HEK293 (cell line): ENCODE measurements around the gene ASPRV1.

Experiments used
- CTCF ChIA-PET: fragments of 350-600 bp; formaldehyde crosslinking; extraction: SDS; loops from one replicate; lab custom pipeline; 2021; ENCODE audit warnings: antibody characterized with exemption; lab: Yijun Ruan, JAX
- POLR2A ChIA-PET: fragments of 300-600 bp; formaldehyde crosslinking; extraction: SDS; loops from one replicate; lab custom pipeline; 2020; ENCODE audit warnings: antibody characterized with exemption, inconsistent platforms; lab: Yijun Ruan, JAX
- H3K27ac ChIP-seq: fragments of 200-500 bp; sonication (Bioruptor generic); 2 replicates; pipeline ENCODE4 v1.5.1; 2014; ENCODE audit warnings: low read depth, low read length, control low read depth, inconsistent platforms; ENCODE audit errors: extremely low read depth
- H3K36me3 ChIP-seq, 2 experiments: fragments of 200-500 bp in 1 of 2; sonication (Bioruptor generic) in 1 of 2; 1 replicate in 1 of 2; 2 replicates in 1 of 2; pipeline ENCODE4 v1.5.1; 2014 to 2017; ENCODE audit warnings: inconsistent platforms in 2 of 2, low read length in 2 of 2; ENCODE audit not compliant: control insufficient read depth in 2 of 2, insufficient read depth in 1 of 2
- H3K4me1 ChIP-seq: fragments of 200-500 bp; sonication (Bioruptor generic); 2 replicates; pipeline ENCODE4 v1.5.1; 2014; ENCODE audit warnings: mild to moderate bottlenecking, low read length, inconsistent platforms; ENCODE audit not compliant: control insufficient read depth, insufficient read depth
- H3K4me3 ChIP-seq: 2 replicates; pipeline ENCODE4 v1.5.1; 2011; ENCODE audit warnings: low read depth, mild to moderate bottlenecking, control low read depth, low read length, moderate library complexity
- H3K9me3 ChIP-seq: fragments of 200-500 bp; sonication (Bioruptor generic); 2 replicates; pipeline ENCODE4 v1.5.1; 2014; ENCODE audit warnings: low read depth, low read length, inconsistent platforms; ENCODE audit not compliant: control insufficient read depth, insufficient read depth
- BCL11A ChIP-seq: fragments of 450-650 bp; formaldehyde crosslinking; IDR thresholded peaks from 2 replicates; pipeline ENCODE4 v1.5.1; 2016; ENCODE audit warnings: low read depth, missing biosample characterization, missing genetic modification characterization
- BCL6B ChIP-seq: fragments of 450-650 bp; formaldehyde crosslinking; IDR thresholded peaks from 2 replicates; pipeline ENCODE4 v1.5.1; 2017; ENCODE audit warnings: missing biosample characterization, missing genetic modification characterization
- EGR2 ChIP-seq: fragments of 450-650 bp; formaldehyde crosslinking; IDR thresholded peaks from 2 replicates; pipeline ENCODE4 v1.5.1; 2016; ENCODE audit warnings: low read depth, missing biosample characterization, missing genetic modification characterization
- FEZF1 ChIP-seq: fragments of 450-650 bp; formaldehyde crosslinking; IDR thresholded peaks from 2 replicates; pipeline ENCODE4 v1.5.1; 2016; ENCODE audit warnings: missing biosample characterization, missing genetic modification characterization
- GLIS2 ChIP-seq: fragments of 450-650 bp; formaldehyde crosslinking; IDR thresholded peaks from 2 replicates; pipeline ENCODE4 v1.5.1; 2016; ENCODE audit warnings: missing biosample characterization, missing genetic modification characterization
- KLF1 ChIP-seq: fragments of 450-650 bp; formaldehyde crosslinking; IDR thresholded peaks from 2 replicates; pipeline ENCODE4 v1.5.1; 2016; ENCODE audit warnings: missing biosample characterization, missing genetic modification characterization
- MZF1 ChIP-seq: fragments of 450-650 bp; formaldehyde crosslinking; IDR thresholded peaks from 2 replicates; pipeline ENCODE4 v1.5.1; 2017; ENCODE audit warnings: missing biosample characterization, missing genetic modification characterization, borderline replicate concordance
- PRDM4 ChIP-seq: fragments of 450-650 bp; formaldehyde crosslinking; IDR thresholded peaks from 2 replicates; pipeline ENCODE4 v1.5.1; 2017; ENCODE audit warnings: missing biosample characterization, missing genetic modification characterization
- ZFP69B ChIP-seq: fragments of 450-650 bp; formaldehyde crosslinking; IDR thresholded peaks from 2 replicates; pipeline ENCODE4 v1.5.1; 2016; ENCODE audit warnings: missing biosample characterization, missing genetic modification characterization
- ZNF133 ChIP-seq: fragments of 450-650 bp; formaldehyde crosslinking; IDR thresholded peaks from 2 replicates; pipeline ENCODE4 v1.5.1; 2016; ENCODE audit warnings: missing biosample characterization, missing genetic modification characterization
- ZNF146 ChIP-seq: fragments of 450-650 bp; formaldehyde crosslinking; IDR thresholded peaks from 2 replicates; pipeline ENCODE4 v1.5.1; 2016; ENCODE audit warnings: missing biosample characterization, missing genetic modification characterization
- ZNF148 ChIP-seq: fragments of 450-650 bp; formaldehyde crosslinking; IDR thresholded peaks from 2 replicates; pipeline ENCODE4 v1.5.0; 2017; ENCODE audit warnings: missing biosample characterization, missing genetic modification characterization, borderline replicate concordance
- ZNF398 ChIP-seq: fragments of 450-650 bp; formaldehyde crosslinking; IDR thresholded peaks from 2 replicates; pipeline ENCODE4 v1.5.1; 2017; ENCODE audit warnings: missing biosample characterization, missing genetic modification characterization
- ZNF488 ChIP-seq: fragments of 450-650 bp; formaldehyde crosslinking; IDR thresholded peaks from 2 replicates; pipeline ENCODE4 v1.5.1; 2016; ENCODE audit warnings: missing biosample characterization, missing genetic modification characterization
- ZNF548 ChIP-seq: fragments of 450-650 bp; formaldehyde crosslinking; IDR thresholded peaks from 2 replicates; pipeline ENCODE4 v1.5.1; 2016; ENCODE audit warnings: missing biosample characterization, missing genetic modification characterization
- ZNF626 ChIP-seq: fragments of 450-650 bp; sonication (Bioruptor Pico); formaldehyde crosslinking; IDR thresholded peaks from 2 replicates; pipeline ENCODE4 v1.5.1; 2018; ENCODE audit warnings: missing biosample characterization, missing genetic modification characterization, inconsistent platforms
- ZNF670 ChIP-seq: fragments of 450-650 bp; formaldehyde crosslinking; IDR thresholded peaks from 2 replicates; pipeline ENCODE4 v1.5.1; 2016; ENCODE audit warnings: missing biosample characterization, missing genetic modification characterization, low read depth
- ZNF776 ChIP-seq: fragments of 450-650 bp; formaldehyde crosslinking; IDR thresholded peaks from 2 replicates; pipeline ENCODE4 v1.5.0; 2017; ENCODE audit warnings: missing biosample characterization, missing genetic modification characterization, borderline replicate concordance

ASPRV1 gene

GRCh38 chr2:69989441-69990105, 28.1 kb upstream of the ASPRV1 start:
- H3K36me3 ChIP-seq: peaks cover 0 to 5% of the 10 kb centered on the region in 2 experiments; a peak in 1 of 3 replicates
- TF ChIP-seq KLF1 (tag by site-specific recombination) (peak; percentile 97), ZNF776 (tag by site-specific recombination) (no peak)
- H3K9me3 ChIP-seq: no peaks in the 10 kb centered on the region
- CTCF ChIA-PET: no interaction called here
- H3K27ac ChIP-seq: no peak overlapping the region
- H3K4me1 ChIP-seq: no peaks in the 10 kb centered on the region
- POLR2A ChIA-PET: no interaction called here
- H3K4me3 ChIP-seq: no peak overlapping the region

- ChIA-PET POLR2A (no interaction called here), CTCF (no interaction called here)
- H3K4me3 ChIP-seq: no peak overlapping the region
- H3K36me3 ChIP-seq: peaks cover 0 to 2% of the 10 kb centered on the region in 2 experiments; a peak in 1 of 3 replicates
- no peak overlapping the region for H3K27ac ChIP-seq
- no peaks in the 10 kb centered on the region for H3K4me1 ChIP-seq
- H3K9me3 ChIP-seq: no peaks in the 10 kb centered on the region
- TF ChIP-seq MZF1 (tag by site-specific recombination): no peak
- TF ChIP-seq BCL11A: no peak
- no peak for TF ChIP-seq ZNF548 (tag by site-specific recombination)
- no peak for TF ChIP-seq FEZF1
- no peak for TF ChIP-seq ZNF670 (tag by site-specific recombination)
- TF ChIP-seq BCL6B: no peak
Measured at GRCh38 chr2:69989009-69989408, 27.6 kb upstream of the ASPRV1 start.

GRCh38 chr2:69988086-69988635, 26.7 kb upstream of the ASPRV1 start:
- Histone ChIP-seq H3K27ac (no peak overlapping the region), H3K4me3 (no peak overlapping the region), H3K9me3 (no peaks in the 10 kb centered on the region), H3K4me1 (no peaks in the 10 kb centered on the region), H3K36me3 (no peaks in the 10 kb centered on the region)
- ChIA-PET POLR2A (no interaction called here), CTCF (no interaction called here)
- TF ChIP-seq ZNF626 (tag by site-specific recombination): no peak
- TF ChIP-seq ZNF146 (tag by site-specific recombination): peak; percentile 47
- 0 out of 2 replicates have a peak, but pooled peaks have one; percentile 12 for TF ChIP-seq EGR2 (tag by site-specific recombination)

GRCh38 chr2:69986691-69987090, 25.3 kb upstream of the ASPRV1 start:
- no peaks in the 10 kb centered on the region for H3K9me3 ChIP-seq
- TF ChIP-seq ZNF133 (tag by site-specific recombination): no peak
- no peak for TF ChIP-seq FEZF1
- no peak for TF ChIP-seq ZNF488 (tag by site-specific recombination)
- TF ChIP-seq ZNF148 (tag by site-specific recombination): no peak
- no peak for TF ChIP-seq PRDM4 (tag by site-specific recombination)
- no peak for TF ChIP-seq ZNF398 (tag by site-specific recombination)
- TF ChIP-seq GLIS2: no peak
- TF ChIP-seq ZFP69B (tag by site-specific recombination): no peak

More at GRCh38 chr2:69986691-69987090, 25.3 kb upstream of the ASPRV1 start:
- ChIA-PET CTCF (no interaction called here), POLR2A (interaction anchor here (0.6 kb wide), 1 partner anchor 18 kb away, joined by 3 read pairs; no protein-coding TSS in a partner anchor)
- Histone ChIP-seq H3K4me3 (no peak overlapping the region), H3K27ac (no peak overlapping the region), H3K4me1 (no peaks in the 10 kb centered on the region), H3K36me3 (no peaks in the 10 kb centered on the region)
